A549 treated with AZD9567 at 1 μM for 4 hours (cell line): Measurements from ENCODE around the gene TFE3. TPM values are rescaled to one million over a fixed set of nuclear protein-coding genes. Genes with fewer than 3 reads are reported as not detected.

Experiments used
- total RNA-seq: library from RNA; stranded (reverse); fragments of 200-300 nt; extraction: Qiagen RNA extraction; gene quantifications from 5 replicates; pipeline ENCODE4 v1.2.3, GENCODE V29; 2022; ENCODE audit not compliant: insufficient read depth

Gene TFE3, protein sequence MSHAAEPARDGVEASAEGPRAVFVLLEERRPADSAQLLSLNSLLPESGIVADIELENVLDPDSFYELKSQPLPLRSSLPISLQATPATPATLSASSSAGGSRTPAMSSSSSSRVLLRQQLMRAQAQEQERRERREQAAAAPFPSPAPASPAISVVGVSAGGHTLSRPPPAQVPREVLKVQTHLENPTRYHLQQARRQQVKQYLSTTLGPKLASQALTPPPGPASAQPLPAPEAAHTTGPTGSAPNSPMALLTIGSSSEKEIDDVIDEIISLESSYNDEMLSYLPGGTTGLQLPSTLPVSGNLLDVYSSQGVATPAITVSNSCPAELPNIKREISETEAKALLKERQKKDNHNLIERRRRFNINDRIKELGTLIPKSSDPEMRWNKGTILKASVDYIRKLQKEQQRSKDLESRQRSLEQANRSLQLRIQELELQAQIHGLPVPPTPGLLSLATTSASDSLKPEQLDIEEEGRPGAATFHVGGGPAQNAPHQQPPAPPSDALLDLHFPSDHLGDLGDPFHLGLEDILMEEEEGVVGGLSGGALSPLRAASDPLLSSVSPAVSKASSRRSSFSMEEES
- total RNA-seq, result 35.5 to 46.3 TPM (median 43.2 TPM) in 5 replicates

DNA sequence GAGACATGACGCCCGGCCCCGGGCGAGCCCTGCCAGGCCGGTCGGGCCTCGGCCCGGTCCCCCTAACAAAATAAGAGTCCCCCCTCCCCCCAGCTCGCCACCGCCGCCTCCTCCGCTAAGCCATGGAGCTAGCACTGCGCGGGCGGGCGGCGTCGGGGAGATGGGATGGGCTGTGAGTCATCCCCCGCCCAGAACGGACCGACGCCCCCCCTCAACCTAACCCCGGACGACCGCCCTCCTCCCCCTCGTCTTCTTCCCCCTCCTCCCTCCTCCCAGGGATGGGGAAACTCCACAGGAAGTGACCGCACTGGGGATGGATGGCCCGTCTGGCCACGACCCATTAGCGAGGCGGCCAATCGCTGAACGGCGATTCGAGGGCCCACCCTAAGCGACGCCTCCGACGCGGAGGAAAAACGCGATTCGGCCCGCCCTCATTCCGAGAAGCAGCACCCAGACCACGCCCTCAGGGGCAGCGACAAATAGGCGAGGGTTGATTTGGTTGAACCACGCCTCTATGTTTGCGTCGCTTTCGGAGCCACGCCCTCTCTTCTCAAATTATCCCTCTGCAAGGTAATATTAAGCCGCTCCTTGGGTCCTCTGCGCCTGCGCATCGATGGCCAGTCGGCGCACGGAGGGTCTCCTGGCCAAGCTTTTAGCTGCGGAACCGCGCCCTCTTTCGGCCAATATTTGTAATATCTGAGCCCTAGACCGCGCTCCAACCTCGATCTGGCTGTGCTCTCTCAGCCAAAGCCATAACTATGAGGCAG is at the start of gene TFE3:
TSS of gene TFE3 (minus strand) at position 138 of the 767 bp plus-strand sequence. CDS start at position 7, 131 bp downstream.

DNA sequence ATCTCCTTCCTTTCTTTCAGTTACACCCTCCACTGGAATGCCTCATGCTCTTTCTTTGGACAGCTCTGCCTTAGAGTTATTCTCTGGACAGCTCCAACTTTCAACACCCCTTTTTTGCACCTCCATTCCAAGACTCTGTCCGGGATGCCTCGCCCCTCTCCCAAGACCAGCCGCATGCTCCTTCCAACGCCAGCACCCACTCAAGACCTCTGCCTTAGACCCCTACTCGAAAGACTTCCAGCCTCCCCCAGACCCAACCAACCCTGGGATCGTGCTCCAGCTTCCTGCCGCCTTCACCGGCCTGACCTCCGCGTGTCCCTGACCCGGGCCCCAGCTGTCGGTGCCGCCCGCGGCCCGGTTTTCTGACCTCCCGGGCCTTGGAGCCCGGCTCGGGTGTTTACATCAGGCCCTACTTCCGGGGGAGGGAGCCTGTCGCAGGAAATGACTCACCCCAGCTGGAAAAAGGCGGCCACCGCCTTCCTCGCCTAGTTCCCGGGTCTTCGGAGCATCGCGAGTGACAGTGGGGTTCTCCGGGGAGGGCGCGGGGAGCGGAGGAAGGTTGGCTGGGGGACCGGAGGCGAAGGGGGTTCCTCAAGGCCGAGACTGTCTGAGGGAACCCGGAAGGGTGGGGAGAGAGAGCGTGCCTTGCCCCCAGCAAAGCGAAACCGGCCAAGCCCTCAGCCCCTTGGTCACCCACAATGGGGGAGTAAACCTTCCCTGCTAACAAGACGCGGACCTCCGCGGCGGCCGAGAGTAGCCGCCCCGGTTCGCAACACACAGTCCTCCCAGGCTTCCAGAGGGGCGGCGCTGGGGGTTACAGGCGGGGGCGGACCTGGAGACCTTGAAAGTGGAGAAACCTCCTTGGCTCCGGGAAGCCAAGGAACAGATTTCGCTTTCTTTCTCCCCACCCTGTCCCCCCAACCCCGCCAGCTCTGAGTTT is 36.6 kb upstream of the TFE3 start, which contains the start of gene WDR45:
TSS of gene WDR45 (minus strand) at position 399 of the 940 bp plus-strand sequence. CDS start 1,792 bp downstream, outside the sequence.

DNA sequence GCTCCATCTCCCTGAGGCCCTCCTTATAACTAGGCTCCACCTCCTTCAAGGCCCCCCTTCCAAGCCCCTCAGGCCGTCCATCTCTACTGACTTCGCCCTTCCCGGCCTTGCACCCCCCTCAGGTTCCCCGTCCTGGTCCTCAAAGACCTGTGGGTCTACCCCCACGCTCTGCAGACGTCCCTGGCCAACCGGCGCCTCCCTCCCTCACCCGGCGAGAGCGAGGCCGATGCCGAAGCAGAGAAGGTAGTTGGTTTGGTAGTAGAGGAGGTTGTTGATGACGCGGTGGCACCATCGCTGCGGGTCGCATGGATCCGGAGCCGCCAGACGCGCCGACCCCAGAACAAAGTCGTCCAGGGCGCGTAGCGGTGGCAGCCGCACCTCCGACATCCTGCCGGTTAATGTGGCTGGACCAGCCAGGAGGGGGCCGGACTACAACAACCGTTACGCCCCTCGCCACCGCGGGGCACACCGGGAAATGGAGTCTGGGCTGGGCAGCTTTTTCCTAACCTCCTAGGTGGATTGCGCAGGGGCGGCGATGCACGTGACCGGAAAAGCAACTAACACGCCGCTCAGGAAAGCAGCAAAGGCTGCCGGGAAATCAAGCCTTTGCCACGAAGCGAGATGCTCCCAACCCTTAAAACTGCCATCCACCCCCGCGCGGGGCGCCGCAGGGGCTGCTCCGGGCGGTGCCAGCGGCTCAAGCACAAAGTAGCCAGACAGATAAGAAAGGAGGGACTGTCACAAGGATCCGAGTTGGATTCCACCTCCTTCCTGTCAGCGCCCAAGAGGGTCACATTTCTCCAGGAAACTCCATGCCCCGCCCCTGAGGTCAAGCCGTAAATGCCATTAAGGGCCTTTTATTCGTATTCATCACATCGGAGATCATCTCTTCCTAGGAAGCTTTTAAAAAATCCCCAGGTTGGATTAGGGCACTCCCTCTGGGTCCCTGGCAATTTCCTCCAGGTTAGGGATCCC is 30.7 kb upstream of the TFE3 start, which contains the start of gene PRAF2:
TSS of gene PRAF2 (minus strand) at position 402 of the 975 bp plus-strand sequence. CDS start at position 387, 15 bp downstream.

DNA sequence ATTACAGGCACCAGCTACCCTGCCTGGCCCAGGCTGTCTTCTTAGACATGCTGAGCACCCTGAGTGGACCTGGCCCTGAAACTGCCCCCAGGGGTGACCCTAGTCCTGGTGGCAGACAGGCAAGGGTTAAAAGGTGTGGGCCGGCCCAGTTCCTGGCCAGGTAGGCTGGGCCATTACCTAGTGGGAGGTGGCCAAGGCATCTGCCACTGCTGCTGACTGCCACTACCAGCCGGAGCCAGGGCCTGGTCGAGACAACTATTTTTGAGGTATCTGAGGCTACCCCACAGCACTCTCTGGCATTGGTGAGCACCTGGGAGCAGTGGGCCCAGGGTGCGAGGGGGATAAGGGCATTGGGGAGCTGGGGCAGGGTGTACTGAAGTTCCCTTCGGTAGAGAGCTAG is 15.6 kb upstream of the TFE3 start, which contains the start of gene CCDC120:
TSS of gene CCDC120 (plus strand) at position 206 of the 400 bp plus-strand sequence. CDS start 3,043 bp downstream, outside the sequence.

DNA sequence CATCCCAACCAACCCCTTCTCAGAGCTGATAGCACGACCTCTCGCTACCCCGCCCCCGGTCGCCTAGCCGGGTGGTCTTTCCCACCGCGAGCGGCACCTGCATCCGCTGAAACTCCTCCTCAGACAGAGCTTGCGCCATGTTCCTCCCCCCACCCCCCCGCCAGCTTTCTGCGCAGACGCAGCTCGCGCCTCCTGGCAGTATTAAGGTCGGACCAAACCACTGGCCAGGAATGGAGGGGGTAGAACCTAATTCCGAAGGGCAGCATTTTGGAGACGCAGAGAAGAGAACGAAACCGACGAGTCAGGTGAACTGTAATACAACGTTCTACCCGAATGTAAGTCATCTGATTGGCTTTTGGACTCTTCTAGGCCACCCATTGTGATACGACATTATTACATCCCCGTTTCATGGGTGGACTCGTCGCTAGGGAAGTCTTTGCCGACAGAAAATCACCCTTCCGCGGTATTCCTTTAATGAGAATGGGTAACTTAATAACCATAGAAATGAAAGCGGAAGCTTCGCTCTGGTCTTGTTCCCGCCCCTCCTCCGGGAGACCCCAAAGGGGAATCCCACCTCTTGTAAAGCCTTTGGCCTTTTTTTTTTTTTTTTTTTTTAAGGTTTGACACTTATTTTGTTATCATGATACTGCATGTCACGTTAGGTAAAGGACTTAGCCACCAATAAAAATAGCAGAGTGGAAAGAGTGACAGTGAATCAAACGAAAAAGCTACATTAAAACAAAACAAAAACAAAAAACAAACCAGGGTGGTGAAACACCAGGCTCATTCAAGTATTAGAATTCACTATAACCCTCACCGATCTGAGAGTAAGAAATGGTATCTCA is 40.8 kb downstream of the TFE3 start, which contains the start of gene GRIPAP1:
TSS of gene GRIPAP1 (minus strand) at position 174 of the 845 bp plus-strand sequence. CDS start at position 139, 35 bp downstream.

Other genes starting within 250 kb of the TFE3 start
- gene HDAC6, start 241.3 kb downstream of the TFE3 start, total RNA-seq, result 29.7 to 32.6 TPM (median 31.5 TPM) in 5 replicates
- gene ERAS, start 216.8 kb downstream of the TFE3 start, total RNA-seq, result 0.10 TPM in 1 of 5 replicates, not detected in the others
- gene PCSK1N, start 207.7 kb downstream of the TFE3 start, total RNA-seq, result 17.7 to 49.2 TPM (median 41.6 TPM) in 5 replicates
- gene TIMM17B, start 145.6 kb downstream of the TFE3 start, total RNA-seq, result 83.7 to 111 TPM (median 99.2 TPM) in 5 replicates
- 96.7 to 107 TPM (median 104 TPM) in 5 replicates for gene PQBP1, start 145.4 kb downstream of the TFE3 start, total RNA-seq
- gene SLC35A2, start 131.7 kb downstream of the TFE3 start, total RNA-seq, result 41.9 to 70.7 TPM (median 67.0 TPM) in 5 replicates
- gene PIM2, start 124.3 kb downstream of the TFE3 start, total RNA-seq, result 9.7 to 11.7 TPM (median 10.3 TPM) in 5 replicates
- 61.0 to 65.5 TPM (median 61.7 TPM) in 5 replicates for gene OTUD5, start 85.8 kb downstream of the TFE3 start, total RNA-seq
- 1.0 to 3.0 TPM (median 1.1 TPM) in 5 replicates for gene KCND1, start 71.5 kb downstream of the TFE3 start, total RNA-seq
- gene GRIPAP1, start 41.1 kb downstream of the TFE3 start, total RNA-seq, result 18.8 to 22.2 TPM (median 21.0 TPM) in 5 replicates
- gene CCDC120, start 15.6 kb upstream of the TFE3 start, total RNA-seq, result 1.2 to 3.7 TPM (median 2.9 TPM) in 5 replicates
- 40.6 to 51.0 TPM (median 46.0 TPM) in 5 replicates for gene PRAF2, start 30.6 kb upstream of the TFE3 start, total RNA-seq
- gene WDR45, start 36.5 kb upstream of the TFE3 start, total RNA-seq, result 41.3 to 56.4 TPM (median 53.4 TPM) in 5 replicates
- 19.2 to 24.7 TPM (median 23.7 TPM) in 5 replicates for gene GPKOW, start 80.4 kb upstream of the TFE3 start, total RNA-seq
- gene MAGIX, start 119.4 kb upstream of the TFE3 start, total RNA-seq, result 2.3 to 4.7 TPM (median 3.0 TPM) in 5 replicates
- gene PLP2, start 128.5 kb upstream of the TFE3 start, total RNA-seq, result 313 to 440 TPM (median 426 TPM) in 5 replicates
- 10.7 to 19.3 TPM (median 17.9 TPM) in 5 replicates for gene PRICKLE3, start 143.0 kb upstream of the TFE3 start, total RNA-seq
- gene SYP, start 156.8 kb upstream of the TFE3 start, total RNA-seq, result 2.0 to 3.0 TPM (median 2.6 TPM) in 5 replicates
- gene CACNA1F, start 190.0 kb upstream of the TFE3 start, total RNA-seq, result not detected in 5 replicates
- 10.6 to 14.6 TPM (median 13.6 TPM) in 5 replicates for gene CCDC22, start 192.1 kb upstream of the TFE3 start, total RNA-seq
- gene FOXP3, start 221.4 kb upstream of the TFE3 start, total RNA-seq, result 0.06 to 0.14 TPM (median 0.13 TPM) in 4 of 5 replicates, not detected in the other
- 2.3 to 3.4 TPM (median 3.0 TPM) in 4 of 5 replicates, not detected in the other for gene PPP1R3F, start 226.4 kb upstream of the TFE3 start, total RNA-seq